OCI-LY1 (cell line): Measurements from ENCODE around the gene ZBTB20.

ENCODE experiments used
- CTCF ChIP-seq: fragments of 200-600 bp; sonication (generic), shearing (Covaris generic); IDR thresholded peaks from 2 replicates; pipeline ENCODE4 v1.5.1; 2017; ENCODE audit warnings: mild to moderate bottlenecking, antibody characterized with exemption, low read length, moderate library complexity, mixed read lengths
- EZH2 ChIP-seq: fragments of 200-600 bp; sonication (generic), shearing (Covaris generic); IDR thresholded peaks from 2 replicates; pipeline ENCODE4 v1.8.0; 2017; ENCODE audit warnings: borderline replicate concordance, mixed run types, mild to moderate bottlenecking, antibody characterized with exemption, low read length, moderate library complexity, mixed read lengths

GRCh38 chr3:114379266-114379665 is 767.8 kb downstream of the ZBTB20 start:
- TF ChIP-seq CTCF (no peak), EZH2 (no peak)
